HepG2 (cell line): ENCODE results near the gene CUL9. TPM values are rescaled to one million over a fixed set of nuclear protein-coding genes. Genes with fewer than 3 reads are reported as not detected.

Source experiments
- HDAC1 ChIP-seq: sonication (generic); formaldehyde crosslinking; IDR thresholded peaks from 2 replicates; pipeline ENCODE4 v1.5.1; 2020; ENCODE audit warnings: mild to moderate bottlenecking, missing genetic modification reagents
- HMG20A ChIP-seq: IDR thresholded peaks from 2 replicates; pipeline ENCODE4 v1.6.1; 2016; ENCODE audit warnings: borderline replicate concordance
- HNF4G ChIP-seq, 2 experiments: sonication (generic) in 1 of 2; formaldehyde crosslinking in 1 of 2; IDR thresholded peaks; 2 replicates each; pipeline versions ENCODE4 v1.4.0 to v1.6.1; 2011 to 2020; ENCODE audit warnings: borderline replicate concordance in 2 of 2, low read depth in 2 of 2, mild to moderate bottlenecking in 2 of 2, low read length in 1 of 2, missing genetic modification reagents in 1 of 2, moderate library complexity in 1 of 2
- MTA3 ChIP-seq: sonication (generic); formaldehyde crosslinking; IDR thresholded peaks from 2 replicates; pipeline ENCODE4 v1.4.0; 2020; ENCODE audit warnings: missing genetic modification reagents
- NR2F1 ChIP-seq, 2 experiments: fragments of 450-650 bp in 1 of 2; formaldehyde crosslinking in 1 of 2; IDR thresholded peaks; 2 replicates each; pipeline versions ENCODE4 v1.5.0 to v1.6.1; 2016 to 2020; ENCODE audit warnings: mild to moderate bottlenecking in 1 of 2, missing compliant biosample characterization in 1 of 2, missing genetic modification reagents in 1 of 2, moderate library complexity in 1 of 2
- NR2F2 ChIP-seq: IDR thresholded peaks from 2 replicates; pipeline ENCODE4 v1.6.1; 2012; ENCODE audit warnings: low read depth, inconsistent platforms, borderline replicate concordance
- PAX8 ChIP-seq: sonication (generic); formaldehyde crosslinking; IDR thresholded peaks from 2 replicates; pipeline ENCODE4 v1.8.0; 2022; ENCODE audit warnings: mild to moderate bottlenecking, missing genetic modification reagents, borderline replicate concordance
- PPARG ChIP-seq: conservative IDR thresholded peaks from 2 replicates; pipeline ENCODE4 v1.6.1; 2016; ENCODE audit warnings: missing biosample characterization, missing genetic modification reagents
- ZNF143 ChIP-seq: sonication (generic); formaldehyde crosslinking; IDR thresholded peaks from 2 replicates; pipeline ENCODE4 v1.4.0; 2020; ENCODE audit warnings: missing genetic modification reagents
- ZNF552 ChIP-seq: sonication (generic); formaldehyde crosslinking; IDR thresholded peaks from 2 replicates; pipeline ENCODE4 v1.9.0; 2022; ENCODE audit warnings: missing genetic modification reagents, mild to moderate bottlenecking, borderline replicate concordance
- ZNF792 ChIP-seq: IDR thresholded peaks from 2 replicates; pipeline ENCODE4 v1.6.1; 2016
- polyA plus RNA-seq, 8 experiments: library from polyadenylated mRNA; depleted of rRNA in 3 of 8; stranded (reverse) in 7 of 8; unstranded in 1 of 8; fragments of >200 nt; fragmentation: Illumina TruSeq in 4 of 8; extraction: Trizol in 4 of 8; gene quantifications; 2 replicates each; pipeline versions ENCODE4 v1.2.1 to v1.2.3, GENCODE V29; 2011 to 2016; ENCODE audit warnings: low read depth in 4 of 8, missing spikeins in 1 of 8, mixed read lengths in 1 of 8; ENCODE audit not compliant: insufficient read depth in 1 of 8
- total RNA-seq, 5 experiments: library from RNA; depleted of rRNA; stranded (reverse); fragments of >200 nt; fragmentation: Illumina TruSeq; extraction: Trizol; gene quantifications; 2 replicates each; pipeline ENCODE4 v1.2.3, GENCODE V29; 2016; ENCODE audit warnings: low read depth in 1 of 5
- TF ChIP-seq, protein P1 (sequence below): sonication (generic); formaldehyde crosslinking; IDR thresholded peaks from 2 replicates; pipeline ENCODE4 v1.9.0; 2021; ENCODE audit warnings: missing genetic modification reagents, mild to moderate bottlenecking, borderline replicate concordance
- TF ChIP-seq, protein P2 (sequence below): sonication (generic); formaldehyde crosslinking; IDR thresholded peaks from 2 replicates; pipeline ENCODE4 v1.4.0; 2020; ENCODE audit warnings: missing genetic modification reagents
- TF ChIP-seq, protein P3 (sequence below): sonication (generic); formaldehyde crosslinking; IDR thresholded peaks from 2 replicates; pipeline ENCODE4 v1.4.0; 2020; ENCODE audit warnings: low read depth, missing genetic modification reagents
- TF ChIP-seq, protein P4 (sequence below): sonication (generic); formaldehyde crosslinking; IDR thresholded peaks from 2 replicates; pipeline ENCODE4 v1.8.0; 2022; ENCODE audit warnings: low read depth, missing genetic modification reagents
- TF ChIP-seq, protein P5 (sequence below): sonication (generic); formaldehyde crosslinking; IDR thresholded peaks from 2 replicates; pipeline ENCODE4 v1.5.1; 2020; ENCODE audit warnings: missing genetic modification reagents, mild to moderate bottlenecking, borderline replicate concordance

CUL9 gene
- total and polyA plus RNA-seq, 2 of the 13 experiments (the other 11 are each of a cell fraction or from before 2014, with no cell fraction given) = 11.4 to 13.7 TPM

DNA sequence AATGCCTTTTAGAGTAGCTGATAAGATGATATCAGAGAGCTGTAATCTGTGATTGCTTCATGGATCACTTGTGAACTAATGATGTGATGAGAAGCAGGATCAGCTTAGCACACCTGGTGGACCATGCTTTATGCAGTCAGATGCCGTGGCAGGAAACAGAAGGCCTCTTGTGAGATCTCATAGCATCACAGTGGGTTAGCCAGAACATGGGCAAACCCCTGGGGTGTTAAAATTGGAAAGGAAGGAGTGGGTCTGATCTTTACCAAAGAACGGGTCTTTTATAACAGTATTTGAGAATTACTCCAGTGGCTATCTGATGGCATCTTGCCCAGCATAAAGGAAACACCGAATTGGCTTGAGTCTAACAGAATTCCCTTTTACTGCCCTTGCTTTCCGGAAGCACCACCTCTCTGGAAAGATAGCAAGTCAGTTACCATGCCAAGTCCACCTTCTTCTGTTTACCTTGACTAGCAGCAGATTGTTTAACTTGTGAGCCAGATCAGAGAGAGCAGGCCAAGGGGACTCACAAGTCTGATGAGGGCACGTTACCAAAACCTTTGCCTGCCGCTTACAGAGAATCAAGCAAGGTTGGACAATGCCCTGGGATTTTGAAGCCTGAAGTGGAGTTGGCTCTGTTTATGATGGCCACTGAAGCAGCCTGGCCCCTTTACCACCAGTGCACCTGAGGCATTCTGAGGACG lies 31.8 kb upstream of the CUL9 start (continued):
- TF ChIP-seq, protein P1, sequence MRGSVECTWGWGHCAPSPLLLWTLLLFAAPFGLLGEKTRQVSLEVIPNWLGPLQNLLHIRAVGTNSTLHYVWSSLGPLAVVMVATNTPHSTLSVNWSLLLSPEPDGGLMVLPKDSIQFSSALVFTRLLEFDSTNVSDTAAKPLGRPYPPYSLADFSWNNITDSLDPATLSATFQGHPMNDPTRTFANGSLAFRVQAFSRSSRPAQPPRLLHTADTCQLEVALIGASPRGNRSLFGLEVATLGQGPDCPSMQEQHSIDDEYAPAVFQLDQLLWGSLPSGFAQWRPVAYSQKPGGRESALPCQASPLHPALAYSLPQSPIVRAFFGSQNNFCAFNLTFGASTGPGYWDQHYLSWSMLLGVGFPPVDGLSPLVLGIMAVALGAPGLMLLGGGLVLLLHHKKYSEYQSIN (CRISPR knock-in tag) = no peak
- TF ChIP-seq, protein P2, sequence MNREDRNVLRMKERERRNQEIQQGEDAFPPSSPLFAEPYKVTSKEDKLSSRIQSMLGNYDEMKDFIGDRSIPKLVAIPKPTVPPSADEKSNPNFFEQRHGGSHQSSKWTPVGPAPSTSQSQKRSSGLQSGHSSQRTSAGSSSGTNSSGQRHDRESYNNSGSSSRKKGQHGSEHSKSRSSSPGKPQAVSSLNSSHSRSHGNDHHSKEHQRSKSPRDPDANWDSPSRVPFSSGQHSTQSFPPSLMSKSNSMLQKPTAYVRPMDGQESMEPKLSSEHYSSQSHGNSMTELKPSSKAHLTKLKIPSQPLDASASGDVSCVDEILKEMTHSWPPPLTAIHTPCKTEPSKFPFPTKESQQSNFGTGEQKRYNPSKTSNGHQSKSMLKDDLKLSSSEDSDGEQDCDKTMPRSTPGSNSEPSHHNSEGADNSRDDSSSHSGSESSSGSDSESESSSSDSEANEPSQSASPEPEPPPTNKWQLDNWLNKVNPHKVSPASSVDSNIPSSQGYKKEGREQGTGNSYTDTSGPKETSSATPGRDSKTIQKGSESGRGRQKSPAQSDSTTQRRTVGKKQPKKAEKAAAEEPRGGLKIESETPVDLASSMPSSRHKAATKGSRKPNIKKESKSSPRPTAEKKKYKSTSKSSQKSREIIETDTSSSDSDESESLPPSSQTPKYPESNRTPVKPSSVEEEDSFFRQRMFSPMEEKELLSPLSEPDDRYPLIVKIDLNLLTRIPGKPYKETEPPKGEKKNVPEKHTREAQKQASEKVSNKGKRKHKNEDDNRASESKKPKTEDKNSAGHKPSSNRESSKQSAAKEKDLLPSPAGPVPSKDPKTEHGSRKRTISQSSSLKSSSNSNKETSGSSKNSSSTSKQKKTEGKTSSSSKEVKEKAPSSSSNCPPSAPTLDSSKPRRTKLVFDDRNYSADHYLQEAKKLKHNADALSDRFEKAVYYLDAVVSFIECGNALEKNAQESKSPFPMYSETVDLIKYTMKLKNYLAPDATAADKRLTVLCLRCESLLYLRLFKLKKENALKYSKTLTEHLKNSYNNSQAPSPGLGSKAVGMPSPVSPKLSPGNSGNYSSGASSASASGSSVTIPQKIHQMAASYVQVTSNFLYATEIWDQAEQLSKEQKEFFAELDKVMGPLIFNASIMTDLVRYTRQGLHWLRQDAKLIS (CRISPR knock-in tag) = no peak
- TF ChIP-seq MTA3 (CRISPR knock-in tag) (no peak), ZNF552 (no peak), PAX8 (CRISPR knock-in tag) (no peak), PPARG (CRISPR knock-in tag) (peak; percentile 49; the same call in 1 of the 2 replicates), ZNF143 (CRISPR knock-in tag) (0 out of 2 replicates have a peak, but pooled peaks have one; percentile 15), NR2F2 (no peak), ZNF792 (CRISPR knock-in tag) (0 out of 2 replicates have a peak, but pooled peaks have one; percentile 18), HMG20A (CRISPR knock-in tag) (peak; percentile 54; the same call in 1 of the 2 replicates), NR2F1 (CRISPR knock-in tag; IDR thresholded peaks at IDR 0.05) (peak in 1 of 2 experiments; percentile 17; a peak in 1 of 4 replicates), HDAC1 (peak; percentile 49; the same call in 1 of the 2 replicates), HNF4G (IDR thresholded peaks at IDR 0.05; ENCODE audit: borderline replicate concordance, low read depth, low read length) (no peak), HNF4G (CRISPR knock-in tag; IDR thresholded peaks at IDR 0.05; ENCODE audit: borderline replicate concordance, low read depth) (no peak)
- TF ChIP-seq, protein P3, sequence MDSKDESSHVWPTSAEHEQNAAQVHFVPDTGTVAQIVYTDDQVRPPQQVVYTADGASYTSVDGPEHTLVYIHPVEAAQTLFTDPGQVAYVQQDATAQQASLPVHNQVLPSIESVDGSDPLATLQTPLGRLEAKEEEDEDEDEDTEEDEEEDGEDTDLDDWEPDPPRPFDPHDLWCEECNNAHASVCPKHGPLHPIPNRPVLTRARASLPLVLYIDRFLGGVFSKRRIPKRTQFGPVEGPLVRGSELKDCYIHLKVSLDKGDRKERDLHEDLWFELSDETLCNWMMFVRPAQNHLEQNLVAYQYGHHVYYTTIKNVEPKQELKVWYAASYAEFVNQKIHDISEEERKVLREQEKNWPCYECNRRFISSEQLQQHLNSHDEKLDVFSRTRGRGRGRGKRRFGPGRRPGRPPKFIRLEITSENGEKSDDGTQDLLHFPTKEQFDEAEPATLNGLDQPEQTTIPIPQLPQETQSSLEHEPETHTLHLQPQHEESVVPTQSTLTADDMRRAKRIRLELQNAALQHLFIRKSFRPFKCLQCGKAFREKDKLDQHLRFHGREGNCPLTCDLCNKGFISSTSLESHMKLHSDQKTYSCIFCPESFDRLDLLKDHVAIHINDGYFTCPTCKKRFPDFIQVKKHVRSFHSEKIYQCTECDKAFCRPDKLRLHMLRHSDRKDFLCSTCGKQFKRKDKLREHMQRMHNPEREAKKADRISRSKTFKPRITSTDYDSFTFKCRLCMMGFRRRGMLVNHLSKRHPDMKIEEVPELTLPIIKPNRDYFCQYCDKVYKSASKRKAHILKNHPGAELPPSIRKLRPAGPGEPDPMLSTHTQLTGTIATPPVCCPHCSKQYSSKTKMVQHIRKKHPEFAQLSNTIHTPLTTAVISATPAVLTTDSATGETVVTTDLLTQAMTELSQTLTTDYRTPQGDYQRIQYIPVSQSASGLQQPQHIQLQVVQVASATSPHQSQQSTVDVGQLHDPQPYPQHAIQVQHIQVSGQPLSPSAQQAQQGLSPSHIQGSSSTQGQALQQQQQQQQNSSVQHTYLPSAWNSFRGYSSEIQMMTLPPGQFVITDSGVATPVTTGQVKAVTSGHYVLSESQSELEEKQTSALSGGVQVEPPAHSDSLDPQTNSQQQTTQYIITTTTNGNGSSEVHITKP = no peak
- TF ChIP-seq, protein P4, sequence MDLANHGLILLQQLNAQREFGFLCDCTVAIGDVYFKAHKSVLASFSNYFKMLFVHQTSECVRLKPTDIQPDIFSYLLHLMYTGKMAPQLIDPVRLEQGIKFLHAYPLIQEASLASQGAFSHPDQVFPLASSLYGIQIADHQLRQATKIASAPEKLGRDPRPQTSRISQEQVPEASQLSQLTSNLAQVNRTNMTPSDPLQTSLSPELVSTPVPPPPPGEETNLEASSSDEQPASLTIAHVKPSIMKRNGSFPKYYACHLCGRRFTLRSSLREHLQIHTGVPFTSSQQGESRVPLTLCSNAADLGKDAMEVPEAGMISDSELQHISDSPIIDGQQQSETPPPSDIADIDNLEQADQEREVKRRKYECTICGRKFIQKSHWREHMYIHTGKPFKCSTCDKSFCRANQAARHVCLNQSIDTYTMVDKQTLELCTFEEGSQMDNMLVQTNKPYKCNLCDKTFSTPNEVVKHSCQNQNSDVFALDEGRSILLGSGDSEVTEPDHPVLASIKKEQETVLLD = no peak
- TF ChIP-seq, protein P5, sequence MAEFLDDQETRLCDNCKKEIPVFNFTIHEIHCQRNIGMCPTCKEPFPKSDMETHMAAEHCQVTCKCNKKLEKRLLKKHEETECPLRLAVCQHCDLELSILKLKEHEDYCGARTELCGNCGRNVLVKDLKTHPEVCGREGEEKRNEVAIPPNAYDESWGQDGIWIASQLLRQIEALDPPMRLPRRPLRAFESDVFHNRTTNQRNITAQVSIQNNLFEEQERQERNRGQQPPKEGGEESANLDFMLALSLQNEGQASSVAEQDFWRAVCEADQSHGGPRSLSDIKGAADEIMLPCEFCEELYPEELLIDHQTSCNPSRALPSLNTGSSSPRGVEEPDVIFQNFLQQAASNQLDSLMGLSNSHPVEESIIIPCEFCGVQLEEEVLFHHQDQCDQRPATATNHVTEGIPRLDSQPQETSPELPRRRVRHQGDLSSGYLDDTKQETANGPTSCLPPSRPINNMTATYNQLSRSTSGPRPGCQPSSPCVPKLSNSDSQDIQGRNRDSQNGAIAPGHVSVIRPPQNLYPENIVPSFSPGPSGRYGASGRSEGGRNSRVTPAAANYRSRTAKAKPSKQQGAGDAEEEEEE (CRISPR knock-in tag) = no peak
